ENCODE results near the gene ADAMTS10. TPM values are rescaled to one million over a fixed set of nuclear protein-coding genes. Genes with fewer than 3 reads are reported as not detected.

The ADAMTS10 gene
- total and polyA plus RNA-seq, 2 of the 8 experiments (the other 6 are each of a cell fraction or from before 2014, with no cell fraction given) = 6.9 to 17.4 TPM

GRCh38 chr19:8552810-8553209 lies 57.7 kb downstream of the ADAMTS10 start (continued):
- peak; percentile 87 for TF ChIP-seq SIX5 (IDR thresholded peaks at IDR 0.05; ENCODE audit: low read depth, low read length)
